DMS114 treated with DMSO at 0.1 percent for 48 hours (cell line): ENCODE data around the gene MTCH1.

Source experiments
- DNase-seq: peaks from one replicate; lab custom pipeline; 2025; ENCODE audit not compliant: unreplicated experiment; lab: John Stamatoyannopoulos, UW

MTCH1 gene

GRCh38 chr6:36929152-36929551 lies 56.8 kb downstream of the MTCH1 start:
- no peak for DNase-seq

GRCh38 chr6:36928547-36928918 lies 57.5 kb downstream of the MTCH1 start:
- DNase-seq = no peak

GRCh38 chr6:36927691-36928546 lies 58.1 kb downstream of the MTCH1 start:
- DNase-seq = no peak

- no peak for DNase-seq
Measured at GRCh38 chr6:36926708-36927513, 59.1 kb downstream of the MTCH1 start.

GRCh38 chr6:36925809-36926208 lies 60.2 kb downstream of the MTCH1 start:
- no peak for DNase-seq

GRCh38 chr6:36924778-36925374 lies 61.1 kb downstream of the MTCH1 start:
- no peak for DNase-seq

- no peak for DNase-seq
Measured at GRCh38 chr6:36924131-36924530, 61.9 kb downstream of the MTCH1 start.

GRCh38 chr6:36920546-36920945 lies 65.5 kb downstream of the MTCH1 start:
- no peak for DNase-seq

- DNase-seq = no peak
Measured at GRCh38 chr6:36920049-36920448, 65.9 kb downstream of the MTCH1 start.
